ENCODE measurements around the gene ITGA7. TPM values are rescaled to one million over a fixed set of nuclear protein-coding genes. Genes with fewer than 3 reads are reported as not detected.

Gene ITGA7
- total RNA-seq, 1 experiment from 2014 or later: 96.2 TPM

GRCh38 chr12:55694651-55695050 is 13.1 kb downstream of the ITGA7 start (continued):
- TF ChIP-seq, protein P1, sequence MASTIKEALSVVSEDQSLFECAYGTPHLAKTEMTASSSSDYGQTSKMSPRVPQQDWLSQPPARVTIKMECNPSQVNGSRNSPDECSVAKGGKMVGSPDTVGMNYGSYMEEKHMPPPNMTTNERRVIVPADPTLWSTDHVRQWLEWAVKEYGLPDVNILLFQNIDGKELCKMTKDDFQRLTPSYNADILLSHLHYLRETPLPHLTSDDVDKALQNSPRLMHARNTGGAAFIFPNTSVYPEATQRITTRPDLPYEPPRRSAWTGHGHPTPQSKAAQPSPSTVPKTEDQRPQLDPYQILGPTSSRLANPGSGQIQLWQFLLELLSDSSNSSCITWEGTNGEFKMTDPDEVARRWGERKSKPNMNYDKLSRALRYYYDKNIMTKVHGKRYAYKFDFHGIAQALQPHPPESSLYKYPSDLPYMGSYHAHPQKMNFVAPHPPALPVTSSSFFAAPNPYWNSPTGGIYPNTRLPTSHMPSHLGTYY (CRISPR knock-in tag; IDR thresholded peaks at IDR 0.05): no peak

- Mint-ChIP-seq H3K27ac (no peak overlapping the region), H3K9me3 (no peaks in the 10 kb centered on the region), H3K4me3 (no peak overlapping the region), H3K36me3 (peaks cover 24% of the 10 kb centered on the region), H3K27me3 (ENCODE audit: low read depth) (no peaks in the 10 kb centered on the region), H3K4me1 (no peaks in the 10 kb centered on the region)
- ATAC-seq (no peak), DNase-seq (ENCODE audit: low spot score) (no peak)
- no peak for TF ChIP-seq ZNF396 (CRISPR knock-in tag; IDR thresholded peaks at IDR 0.05; ENCODE audit: borderline replicate concordance)
- no peak for TF ChIP-seq NFE2L1 (CRISPR knock-in tag; IDR thresholded peaks at IDR 0.05)
- ChIA-PET POLR2A (interaction anchor here (0.9 kb wide), 1 partner anchor 10 kb away, joined by 3 read pairs; no protein-coding TSS in a partner anchor), CTCF (interaction anchor here (0.6 to 1.0 kb wide), 3 partner anchors 12 to 13 kb away, joined by 3 read pairs; partner anchors contain the start of gene ITGA7)
Measured at GRCh38 chr12:55694188-55694515, 13.6 kb downstream of the ITGA7 start.

GRCh38 chr12:55693323-55694187 is 14.1 kb downstream of the ITGA7 start:
- CTCF ChIA-PET: interaction anchor here (0.6 to 1.0 kb wide), 3 partner anchors 12 to 14 kb away, joined by 3 read pairs; partner anchors contain the start of gene ITGA7
- no peak overlapping the region for H3K27ac Mint-ChIP-seq
- peaks cover 24% of the 10 kb centered on the region for H3K36me3 Mint-ChIP-seq
- no peak overlapping the region for H3K4me3 Mint-ChIP-seq
- H3K9me3 Mint-ChIP-seq: no peaks in the 10 kb centered on the region
- DNase-seq (ENCODE audit: low spot score) (no peak), ATAC-seq (no peak)
- TF ChIP-seq, protein P1 (CRISPR knock-in tag; IDR thresholded peaks at IDR 0.05): no peak
- TF ChIP-seq USF1 (CRISPR knock-in tag; IDR thresholded peaks at IDR 0.05): no peak
- no peak for TF ChIP-seq ZNF671 (CRISPR knock-in tag; IDR thresholded peaks at IDR 0.05)
- TF ChIP-seq, protein P2, sequence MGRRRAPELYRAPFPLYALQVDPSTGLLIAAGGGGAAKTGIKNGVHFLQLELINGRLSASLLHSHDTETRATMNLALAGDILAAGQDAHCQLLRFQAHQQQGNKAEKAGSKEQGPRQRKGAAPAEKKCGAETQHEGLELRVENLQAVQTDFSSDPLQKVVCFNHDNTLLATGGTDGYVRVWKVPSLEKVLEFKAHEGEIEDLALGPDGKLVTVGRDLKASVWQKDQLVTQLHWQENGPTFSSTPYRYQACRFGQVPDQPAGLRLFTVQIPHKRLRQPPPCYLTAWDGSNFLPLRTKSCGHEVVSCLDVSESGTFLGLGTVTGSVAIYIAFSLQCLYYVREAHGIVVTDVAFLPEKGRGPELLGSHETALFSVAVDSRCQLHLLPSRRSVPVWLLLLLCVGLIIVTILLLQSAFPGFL (CRISPR knock-in tag; IDR thresholded peaks at IDR 0.05; ENCODE audit: borderline replicate concordance): no peak
- no peak for TF ChIP-seq SMAD4 (CRISPR knock-in tag; IDR thresholded peaks at IDR 0.05)
- TF ChIP-seq JAZF1 (CRISPR knock-in tag; IDR thresholded peaks at IDR 0.05): no peak
- TF ChIP-seq, protein P3, sequence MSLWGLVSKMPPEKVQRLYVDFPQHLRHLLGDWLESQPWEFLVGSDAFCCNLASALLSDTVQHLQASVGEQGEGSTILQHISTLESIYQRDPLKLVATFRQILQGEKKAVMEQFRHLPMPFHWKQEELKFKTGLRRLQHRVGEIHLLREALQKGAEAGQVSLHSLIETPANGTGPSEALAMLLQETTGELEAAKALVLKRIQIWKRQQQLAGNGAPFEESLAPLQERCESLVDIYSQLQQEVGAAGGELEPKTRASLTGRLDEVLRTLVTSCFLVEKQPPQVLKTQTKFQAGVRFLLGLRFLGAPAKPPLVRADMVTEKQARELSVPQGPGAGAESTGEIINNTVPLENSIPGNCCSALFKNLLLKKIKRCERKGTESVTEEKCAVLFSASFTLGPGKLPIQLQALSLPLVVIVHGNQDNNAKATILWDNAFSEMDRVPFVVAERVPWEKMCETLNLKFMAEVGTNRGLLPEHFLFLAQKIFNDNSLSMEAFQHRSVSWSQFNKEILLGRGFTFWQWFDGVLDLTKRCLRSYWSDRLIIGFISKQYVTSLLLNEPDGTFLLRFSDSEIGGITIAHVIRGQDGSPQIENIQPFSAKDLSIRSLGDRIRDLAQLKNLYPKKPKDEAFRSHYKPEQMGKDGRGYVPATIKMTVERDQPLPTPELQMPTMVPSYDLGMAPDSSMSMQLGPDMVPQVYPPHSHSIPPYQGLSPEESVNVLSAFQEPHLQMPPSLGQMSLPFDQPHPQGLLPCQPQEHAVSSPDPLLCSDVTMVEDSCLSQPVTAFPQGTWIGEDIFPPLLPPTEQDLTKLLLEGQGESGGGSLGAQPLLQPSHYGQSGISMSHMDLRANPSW (CRISPR knock-in tag; conservative IDR thresholded peaks at IDR 0.05; ENCODE audit: low read depth): no peak
- no peak for TF ChIP-seq ATF1 (CRISPR knock-in tag; IDR thresholded peaks at IDR 0.05)
- TF ChIP-seq, protein P4, sequence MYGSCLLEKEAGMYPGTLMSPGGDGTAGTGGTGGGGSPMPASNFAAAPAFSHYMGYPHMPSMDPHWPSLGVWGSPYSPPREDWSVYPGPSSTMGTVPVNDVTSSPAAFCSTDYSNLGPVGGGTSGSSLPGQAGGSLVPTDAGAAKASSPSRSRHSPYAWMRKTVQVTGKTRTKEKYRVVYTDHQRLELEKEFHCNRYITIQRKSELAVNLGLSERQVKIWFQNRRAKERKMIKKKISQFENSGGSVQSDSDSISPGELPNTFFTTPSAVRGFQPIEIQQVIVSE (CRISPR knock-in tag; IDR thresholded peaks at IDR 0.05; ENCODE audit: borderline replicate concordance): no peak
- no peak for TF ChIP-seq AFF4 (CRISPR knock-in tag; IDR thresholded peaks at IDR 0.05; ENCODE audit: borderline replicate concordance)
- no peak for TF ChIP-seq IRF1 (CRISPR knock-in tag; IDR thresholded peaks at IDR 0.05)
- no peak for TF ChIP-seq GABPB1 (CRISPR knock-in tag; IDR thresholded peaks at IDR 0.05)
- TF ChIP-seq NR1H2 (CRISPR knock-in tag; IDR thresholded peaks at IDR 0.05): no peak
- no peak for TF ChIP-seq TP53 (CRISPR knock-in tag; IDR thresholded peaks at IDR 0.05)
- no peak for TF ChIP-seq NFATC4 (CRISPR knock-in tag; IDR thresholded peaks at IDR 0.05)
- no peak for TF ChIP-seq FOXP1 (CRISPR knock-in tag; IDR thresholded peaks at IDR 0.05; ENCODE audit: borderline replicate concordance)
- no peak for TF ChIP-seq PRRX2 (CRISPR knock-in tag; IDR thresholded peaks at IDR 0.05)
- no peaks in the 10 kb centered on the region for H3K4me1 Mint-ChIP-seq
- POLR2A ChIA-PET: no interaction called here
- H3K27me3 Mint-ChIP-seq (ENCODE audit: low read depth): no peaks in the 10 kb centered on the region
